Thyroid gland (tissue), 4 donors: ENCODE data around the gene SCG3. TPM values are rescaled to one million over a fixed set of nuclear protein-coding genes. Genes with fewer than 3 reads are reported as not detected.

ENCODE experiments used
- DNase-seq, 2 donors: peaks; one replicate each; pipeline ENCODE4 v3.0.0-alpha.2; 2019
- H3K27ac ChIP-seq, 3 donors: fragments of 200-600 bp; sonication (generic); 1 replicate in 2 of 3; 2 replicates in 1 of 3; pipeline ENCODE4 v1.5.1; 2016 to 2019; ENCODE audit warnings: mild to moderate bottlenecking in 1 of 3, moderate library complexity in 1 of 3
- H3K27me3 ChIP-seq: fragments of 200-600 bp; sonication (generic); one replicate; pipeline ENCODE4 v1.5.1; 2019
- H3K36me3 ChIP-seq, 2 donors: fragments of 200-600 bp; sonication (generic); one replicate each; pipeline ENCODE4 v1.5.1; 2016 to 2019
- H3K4me1 ChIP-seq, 2 donors: fragments of 200-600 bp; sonication (generic); one replicate each; pipeline ENCODE4 v1.5.1; 2017 to 2019
- H3K4me3 ChIP-seq, 3 donors: fragments of 200-600 bp; sonication (generic); replicated peaks in 1 of 3; 1 replicate in 2 of 3; 2 replicates in 1 of 3; pipeline ENCODE4 v1.5.1; 2016; ENCODE audit warnings: mild to moderate bottlenecking in 1 of 3
- H3K9me3 ChIP-seq: fragments of 200-600 bp; sonication (generic); one replicate; pipeline ENCODE4 v1.5.1; 2017
- CTCF ChIP-seq, 6 experiments: fragments of 200-600 bp in 3 of 6; fragments of 450-650 bp in 3 of 6; sonication (generic) in 3 of 6; IDR thresholded peaks; one replicate each; pipeline ENCODE4 v1.5.1; 2016 to 2019; ENCODE audit warnings: antibody characterized with exemption in 6 of 6, mild to moderate bottlenecking in 2 of 6, inconsistent platforms in 1 of 6, moderate library complexity in 1 of 6
- POLR2A ChIP-seq, 2 donors: fragments of 450-650 bp; IDR thresholded peaks; one replicate each; pipeline ENCODE4 v1.6.1; 2017; ENCODE audit warnings: antibody characterized with exemption in 2 of 2, mild to moderate bottlenecking in 2 of 2, moderate library complexity in 1 of 2
- WGBS, 2 donors: methylation state at CpG; one replicate each; pipeline ENCODE4 v1.1.5; 2017; 5-methylcytosine and 5-hydroxymethylcytosine counted together
- intact Hi-C: fragments of 100-400 bp; cut with DNase I; formaldehyde crosslinking; loops from one replicate; pipeline ENCODE4 v1.15.1; 2023
- total RNA-seq, 4 donors: library from RNA; depleted of rRNA; stranded (reverse); fragments of >200 nt; gene quantifications; one replicate each; pipeline ENCODE4 v1.2.3, GENCODE V29; 2016

SCG3 gene
- total RNA-seq, 4 donors from 2014 or later: 0.33 to 1.8 (median 0.52) TPM

- DNase-seq: no peak
- Histone ChIP-seq H3K9me3 (no peaks in the 10 kb centered on the region), H3K27me3 (no peaks in the 10 kb centered on the region), H3K36me3 (no peaks in the 10 kb centered on the region), H3K4me3 (no peak overlapping the region), H3K4me1 (no peaks in the 10 kb centered on the region), H3K27ac (no peak overlapping the region)
- 30 to 31% methylated on average over 1 of the region's 1 CpG for WGBS, 2 donors
- TF ChIP-seq POLR2A (IDR thresholded peaks at IDR 0.05) (no peak), CTCF (IDR thresholded peaks at IDR 0.05) (no peak)
- intact Hi-C loops: no loop called here
Observed at GRCh38 chr15:51675234-51675633, 6.1 kb upstream of the SCG3 start.

GRCh38 chr15:51677021-51677420 is 4.3 kb upstream of the SCG3 start:
- Histone ChIP-seq H3K27ac (no peak overlapping the region), H3K4me3 (no peak overlapping the region), H3K27me3 (no peaks in the 10 kb centered on the region), H3K36me3 (no peaks in the 10 kb centered on the region), H3K9me3 (no peaks in the 10 kb centered on the region), H3K4me1 (peaks cover 0 to 3% of the 10 kb centered on the region in 2 donors)
- no peak for TF ChIP-seq CTCF (IDR thresholded peaks at IDR 0.05)
- TF ChIP-seq POLR2A (IDR thresholded peaks at IDR 0.05): no peak
- intact Hi-C loops: no loop called here
- 89 to 97% methylated on average over 1 of the region's 1 CpG for WGBS, 2 donors
- DNase-seq: no peak

- intact Hi-C loops: no loop called here
- no peak overlapping the region for H3K27ac ChIP-seq
- H3K4me3 ChIP-seq: no peak overlapping the region
- H3K4me1 ChIP-seq: peaks cover 0 to 3% of the 10 kb centered on the region in 2 donors
- no peaks in the 10 kb centered on the region for H3K27me3 ChIP-seq
- no peaks in the 10 kb centered on the region for H3K36me3 ChIP-seq
- no peak for TF ChIP-seq CTCF (IDR thresholded peaks at IDR 0.05)
- no peak for TF ChIP-seq POLR2A (IDR thresholded peaks at IDR 0.05)
- no peaks in the 10 kb centered on the region for H3K9me3 ChIP-seq
- DNase-seq: no peak
- WGBS, 2 donors: 75 to 79% methylated on average over 2 of the region's 2 CpGs
Observed at GRCh38 chr15:51677452-51677851, 3.9 kb upstream of the SCG3 start.

GRCh38 chr15:51678096-51678495 is 3.2 kb upstream of the SCG3 start:
- H3K4me3 ChIP-seq: no peak overlapping the region
- no peaks in the 10 kb centered on the region for H3K9me3 ChIP-seq
- no peak overlapping the region for H3K27ac ChIP-seq
- no peak for DNase-seq
- WGBS, 2 donors: 73 to 75% methylated on average over 2 of the region's 2 CpGs
- H3K4me1 ChIP-seq: peaks cover 0 to 3% of the 10 kb centered on the region in 2 donors
- no peaks in the 10 kb centered on the region for H3K27me3 ChIP-seq
- no peak for TF ChIP-seq CTCF (IDR thresholded peaks at IDR 0.05)
- no peak for TF ChIP-seq POLR2A (IDR thresholded peaks at IDR 0.05)
- intact Hi-C loops: no loop called here
- H3K36me3 ChIP-seq: no peaks in the 10 kb centered on the region

GRCh38 chr15:51680321-51680720 is 982 bp upstream of the SCG3 start:
- TF ChIP-seq CTCF (IDR thresholded peaks at IDR 0.05) (no peak), POLR2A (IDR thresholded peaks at IDR 0.05) (no peak)
- peaks cover 0 to 3% of the 10 kb centered on the region in 2 donors for H3K4me1 ChIP-seq
- no peak for DNase-seq
- H3K36me3 ChIP-seq: no peaks in the 10 kb centered on the region
- H3K4me3 ChIP-seq: no peak overlapping the region
- H3K9me3 ChIP-seq: no peaks in the 10 kb centered on the region
- intact Hi-C loops: no loop called here
- WGBS, 2 donors: 45 to 59% methylated on average over 2 of the region's 2 CpGs
- no peaks in the 10 kb centered on the region for H3K27me3 ChIP-seq
- no peak overlapping the region for H3K27ac ChIP-seq
